Ramos (cell line): ENCODE results near the gene COL5A1.

Experiments
- in situ Hi-C: fragments of 300-500 bp; cut with MboI; formaldehyde crosslinking; loops from one replicate; pipeline ENCODE4 v1.14.3; 2022; ENCODE audit warnings: low sequenced_read_pairs; ENCODE audit not compliant: unreplicated experiment

The COL5A1 gene

DNA sequence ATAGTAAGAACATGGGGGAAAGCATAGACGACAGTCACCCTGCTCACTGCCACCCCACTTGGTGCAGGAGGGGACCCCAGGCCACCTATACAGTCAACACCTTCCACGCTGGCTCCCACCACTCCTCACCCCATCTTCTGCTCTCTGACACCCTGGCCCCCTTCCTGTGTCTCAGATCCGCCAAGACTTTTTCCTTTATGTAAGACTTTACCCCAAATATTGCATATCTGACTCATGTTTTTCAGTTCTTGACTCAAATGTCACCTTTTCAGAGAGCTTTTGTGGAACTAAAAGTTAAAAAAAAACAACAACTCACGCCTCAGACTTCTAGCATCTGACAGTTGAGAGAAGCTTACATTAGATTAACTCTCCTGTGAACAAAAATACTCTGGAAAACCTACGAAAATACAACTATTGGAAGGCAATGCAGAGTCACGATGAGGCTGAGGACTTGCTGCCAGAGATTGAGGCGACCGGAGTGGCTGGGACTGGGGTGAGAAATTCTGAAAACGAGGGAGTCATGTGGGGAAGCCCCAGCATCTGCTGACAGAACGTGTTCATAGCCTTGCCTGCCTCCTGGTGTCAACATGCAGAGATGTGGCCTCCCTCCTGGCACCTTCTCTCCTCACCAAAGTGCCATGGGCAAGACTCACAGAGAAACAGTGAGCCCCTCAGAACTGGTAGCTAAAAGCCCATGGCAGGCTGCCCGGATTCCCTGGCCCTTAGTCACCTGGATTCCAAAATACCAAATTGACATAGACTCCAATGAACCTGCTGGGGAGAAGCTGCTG is 216.6 kb downstream of the COL5A1 start:
- in situ Hi-C loops, result no loop called here

DNA sequence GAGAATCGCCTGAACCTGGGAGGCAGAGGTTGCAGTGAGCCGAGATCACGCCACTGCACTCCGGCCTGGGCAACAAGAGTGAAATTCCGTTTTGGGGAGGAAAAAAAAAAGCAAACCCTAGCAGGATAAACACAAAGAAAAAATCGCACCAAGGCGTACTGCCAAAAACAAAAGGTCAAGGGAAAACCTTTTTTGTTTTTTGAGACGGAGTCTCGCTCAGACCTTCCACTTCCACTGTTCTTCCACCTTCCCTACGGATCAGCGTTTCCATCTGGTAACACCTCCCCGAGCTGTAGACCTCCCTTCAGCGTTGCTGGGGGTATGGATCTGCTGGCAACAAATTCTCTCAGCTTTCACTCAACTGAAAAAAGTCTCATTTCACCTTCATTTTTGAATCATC is 218.9 kb downstream of the COL5A1 start:
- in situ Hi-C loops, result no loop called here

DNA sequence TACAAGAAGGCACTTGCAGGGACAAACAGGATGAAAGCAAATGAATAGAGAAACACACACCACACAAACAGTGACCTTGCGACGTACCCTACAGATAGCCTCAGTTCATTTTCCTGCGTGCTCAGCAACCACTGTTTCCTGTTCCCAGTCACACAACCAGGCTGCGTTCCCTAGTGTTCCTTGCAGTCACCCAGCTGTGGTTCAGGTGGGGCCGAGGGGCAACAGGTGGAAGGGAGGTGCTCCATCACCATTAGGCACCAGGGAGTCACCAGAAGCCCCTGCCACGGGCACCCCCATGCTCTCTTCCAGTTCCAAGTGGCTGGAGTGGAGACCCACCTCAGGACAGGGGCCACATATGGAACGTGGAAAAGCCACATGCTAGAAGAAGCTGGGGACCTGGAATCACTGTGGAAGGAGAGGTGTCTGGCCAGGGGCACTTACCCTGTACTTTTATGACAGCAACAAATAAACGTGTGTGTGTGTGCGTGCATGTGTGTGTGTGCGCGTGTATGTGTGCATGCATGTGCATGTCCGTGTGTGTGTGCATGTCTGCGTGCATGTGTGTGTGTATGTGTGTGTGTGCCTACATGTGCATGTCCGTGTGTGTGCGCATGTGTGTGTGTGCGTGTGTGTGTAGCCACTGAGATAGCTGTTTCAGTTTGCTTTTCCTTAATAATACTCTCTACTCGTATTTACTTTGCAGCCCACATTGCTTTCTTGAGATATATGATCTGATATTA is 220.2 kb downstream of the COL5A1 start:
- in situ Hi-C loops, result no loop called here

DNA sequence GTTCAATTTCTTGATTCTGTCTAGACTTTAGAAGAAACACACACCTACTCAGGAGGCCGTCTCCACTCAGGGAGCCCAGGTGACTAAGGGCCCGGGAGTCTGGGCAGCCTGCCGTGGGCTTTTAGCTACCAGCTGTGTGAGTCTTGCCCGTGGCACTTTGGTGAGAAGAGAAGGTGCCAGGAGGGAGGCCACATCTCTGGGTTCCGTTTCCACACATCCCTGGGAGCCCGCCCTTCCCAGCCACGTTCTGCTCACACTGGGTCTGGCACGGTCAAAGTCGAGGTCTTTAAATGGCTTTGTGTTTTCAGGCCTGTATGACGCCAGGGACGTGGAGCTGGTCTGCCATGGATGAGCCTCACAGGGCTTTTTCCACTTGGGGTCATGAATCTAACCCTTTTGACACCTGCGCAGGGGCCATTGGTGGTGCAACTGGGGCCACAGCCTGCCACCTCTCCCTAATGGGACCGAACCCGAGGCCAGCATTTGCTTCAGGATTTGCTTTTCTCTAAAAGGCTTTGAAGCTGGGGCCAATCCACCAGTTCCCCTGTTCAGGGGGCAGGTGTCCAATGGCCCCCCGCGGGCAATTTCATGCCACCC is 221.8 kb downstream of the COL5A1 start:
- in situ Hi-C loops, result no loop called here

DNA sequence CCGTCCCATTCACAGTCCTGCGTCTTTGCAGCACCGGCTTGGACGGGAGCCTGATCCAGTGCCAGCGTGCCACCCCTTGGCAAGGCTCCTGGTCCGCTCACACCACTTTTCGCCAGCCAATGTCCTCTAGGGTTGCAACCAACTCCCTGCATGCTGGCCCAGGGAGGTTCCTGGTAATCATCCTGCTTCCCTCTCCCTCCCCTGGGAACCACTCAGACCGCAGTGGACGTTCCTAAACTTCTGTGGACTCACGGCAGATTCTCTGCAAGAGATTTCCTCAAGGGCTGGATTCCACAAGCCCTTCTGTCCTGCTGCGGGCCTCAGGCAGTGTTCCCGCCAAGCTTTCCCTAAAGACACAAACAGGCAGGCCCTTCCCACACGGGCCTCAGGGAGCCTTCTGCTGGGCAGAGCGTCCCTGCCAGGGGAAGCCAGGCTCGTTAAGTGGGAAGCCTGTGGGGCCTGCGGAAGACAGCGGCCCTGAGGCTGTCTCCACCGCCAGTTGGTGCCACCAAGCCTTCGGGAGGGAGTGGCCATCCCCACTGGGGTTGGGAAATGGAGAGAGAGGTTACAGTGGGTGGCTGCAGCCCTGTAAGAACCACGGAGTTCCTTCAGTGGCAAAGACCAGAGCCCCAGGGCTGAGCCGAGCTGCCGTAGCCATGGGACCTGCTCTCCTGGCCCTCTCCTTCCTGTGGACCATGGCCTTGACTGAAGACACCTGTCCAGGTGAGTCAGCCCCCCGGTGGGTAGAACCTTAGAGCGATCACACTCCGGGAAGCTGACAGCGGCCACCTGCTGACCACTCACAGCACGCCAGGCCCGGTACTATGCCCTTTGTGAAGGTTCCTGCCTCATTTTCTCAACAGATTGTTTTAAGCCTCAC is 222.6 kb downstream of the COL5A1 start:
- in situ Hi-C loops, result no loop called here

DNA sequence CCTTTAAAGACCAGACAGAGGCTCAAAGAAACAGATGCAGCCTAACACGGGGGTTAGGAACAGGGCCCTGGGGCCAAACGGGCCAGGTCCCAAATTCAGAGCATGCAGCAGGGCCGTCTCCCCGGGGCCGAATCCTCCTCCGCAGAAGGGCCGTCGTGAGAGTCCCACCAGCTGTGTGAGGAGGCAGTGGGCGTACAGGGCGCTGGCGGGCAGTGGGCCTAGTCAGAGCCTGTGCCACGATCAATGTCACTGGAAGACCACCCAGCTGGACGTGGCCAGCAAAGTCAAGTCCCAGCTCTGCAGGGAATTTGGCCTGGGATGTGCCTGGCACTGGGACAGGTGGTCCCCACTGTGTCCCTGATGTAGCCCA is 223.2 kb downstream of the COL5A1 start:
- in situ Hi-C loops, result no loop called here

DNA sequence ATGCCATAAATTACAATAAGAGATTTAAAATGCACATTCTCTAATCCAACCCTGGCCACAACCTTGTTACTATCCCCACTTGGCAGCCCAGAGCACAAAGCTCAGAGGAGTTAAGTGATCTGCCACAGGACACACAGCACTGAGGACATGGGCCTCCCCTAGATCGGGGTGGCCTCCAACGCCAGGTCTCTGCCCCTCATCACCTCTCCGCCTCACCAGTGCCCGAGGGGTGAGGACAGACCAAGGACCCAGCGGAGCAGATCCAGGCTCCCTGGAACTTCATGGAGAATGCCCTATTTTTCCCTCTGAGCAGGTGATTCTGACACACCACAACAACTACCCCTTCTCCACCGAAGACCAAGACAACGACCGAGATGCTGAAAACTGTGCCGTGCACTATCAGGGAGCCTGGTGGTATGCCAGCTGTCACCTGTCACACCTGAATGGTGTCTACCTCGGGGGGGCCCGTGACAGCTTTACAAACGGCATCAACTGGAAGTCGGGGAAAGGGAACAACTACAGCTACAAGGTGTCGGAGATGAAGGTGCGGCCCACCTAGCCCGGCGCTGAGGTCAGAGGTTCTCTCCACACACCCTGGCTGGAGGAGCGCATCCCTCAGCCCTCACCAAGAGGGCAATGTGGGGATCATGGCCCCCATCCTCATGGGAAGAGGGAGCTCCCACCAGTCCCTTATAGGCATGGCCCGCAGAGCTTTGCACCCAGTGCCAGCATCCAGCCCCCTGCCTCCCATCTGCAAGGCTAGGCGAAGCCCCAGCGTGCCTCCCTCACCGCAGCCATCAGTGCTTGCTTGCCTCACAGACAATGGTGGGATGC is 226.5 kb downstream of the COL5A1 start:
- in situ Hi-C loops, result no loop called here

DNA sequence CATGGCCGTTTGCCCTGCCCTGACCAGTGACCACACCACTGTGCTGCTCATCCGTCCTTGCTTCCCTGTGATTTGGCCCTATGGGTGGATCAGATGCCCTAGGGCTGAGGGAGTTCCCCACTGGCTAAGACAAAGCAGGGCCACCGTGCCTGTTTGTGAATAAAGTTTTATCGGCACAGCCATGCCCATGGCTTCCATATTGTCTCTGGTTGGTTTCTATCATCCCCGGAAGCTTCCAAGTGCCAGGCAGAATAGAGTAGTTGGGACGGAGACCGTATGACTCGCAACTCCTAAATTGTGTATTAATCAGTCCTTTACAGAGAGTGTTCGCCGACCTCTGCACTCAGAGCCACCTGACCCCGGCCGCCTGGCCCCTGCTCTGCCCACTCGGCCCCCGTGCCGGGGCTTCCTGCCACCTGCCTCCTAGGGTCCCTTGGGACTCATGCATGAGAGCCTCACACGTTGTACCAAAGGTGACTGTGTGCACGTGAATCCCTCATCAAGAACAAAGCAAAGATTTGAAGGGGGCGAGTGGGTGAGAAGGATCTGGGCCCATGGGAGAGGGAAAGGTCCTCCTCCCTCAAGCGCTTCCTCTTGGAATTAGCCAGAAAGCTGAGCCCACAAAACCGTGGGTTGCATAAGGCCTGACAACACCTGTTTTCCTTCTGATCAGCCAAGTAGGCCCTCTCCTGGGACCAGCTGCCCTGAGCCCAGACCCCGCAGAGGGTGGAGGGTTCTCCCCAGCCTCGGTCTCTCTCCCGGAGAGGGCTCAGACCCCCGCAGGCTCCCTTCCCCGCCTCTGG is 227.3 kb downstream of the COL5A1 start:
- in situ Hi-C loops, result no loop called here

DNA sequence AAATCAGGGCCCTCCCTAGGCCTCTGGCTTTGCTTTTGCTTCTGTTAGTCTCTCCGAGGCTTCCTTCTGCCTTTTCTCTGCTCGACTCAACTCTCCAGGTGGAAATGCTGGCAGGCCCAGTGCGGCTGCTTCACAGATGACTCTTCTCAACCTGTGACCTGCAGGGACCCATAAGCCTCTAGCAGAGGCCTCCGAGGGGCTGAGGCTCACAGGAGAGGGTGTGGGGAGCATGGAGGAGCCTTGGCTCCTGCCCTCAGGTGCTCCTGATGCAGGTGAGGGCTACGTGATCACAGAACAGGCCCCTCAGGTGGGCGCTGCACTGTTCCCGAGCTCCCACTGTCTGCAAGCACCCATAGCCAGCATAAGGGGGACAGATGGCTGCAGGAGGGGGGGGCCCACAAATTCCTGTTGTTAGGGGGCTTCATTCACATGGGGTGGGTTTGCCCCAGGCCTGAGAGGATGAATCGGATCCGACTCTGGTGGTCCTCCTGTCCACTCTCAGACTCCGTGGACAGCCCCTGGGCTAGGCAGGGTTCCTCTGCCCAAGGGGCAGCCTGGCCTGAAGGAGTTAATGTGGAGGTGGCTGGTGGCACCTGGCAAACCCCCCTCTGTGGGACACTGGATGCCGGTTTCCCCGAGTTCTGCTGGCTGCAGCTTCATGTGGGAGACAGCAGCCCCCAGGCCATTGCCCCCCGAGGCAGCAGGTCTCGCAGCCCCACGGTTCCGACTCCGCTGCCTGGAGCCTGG is 228.1 kb downstream of the COL5A1 start:
- in situ Hi-C loops, result no loop called here

DNA sequence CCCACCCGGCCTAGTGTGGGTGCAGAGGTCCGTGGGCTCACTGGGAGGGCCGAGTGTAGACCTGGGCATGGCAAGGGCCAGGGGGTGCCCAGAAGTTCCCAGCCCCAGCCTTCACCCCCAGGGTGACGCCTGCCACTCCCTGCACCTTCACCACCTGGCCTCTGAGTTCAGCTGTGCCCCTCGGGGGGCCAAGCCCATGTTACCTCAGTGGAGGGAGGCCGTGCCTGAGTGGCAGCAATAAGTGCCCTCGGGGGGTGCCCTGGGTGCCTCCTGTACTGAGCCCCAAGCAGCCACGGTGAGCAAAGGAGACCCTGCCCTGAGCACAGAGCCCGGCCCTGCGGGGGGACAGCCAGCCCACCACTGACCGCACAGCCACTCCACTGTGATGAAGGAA is 228.7 kb downstream of the COL5A1 start:
- in situ Hi-C loops, result no loop called here

DNA sequence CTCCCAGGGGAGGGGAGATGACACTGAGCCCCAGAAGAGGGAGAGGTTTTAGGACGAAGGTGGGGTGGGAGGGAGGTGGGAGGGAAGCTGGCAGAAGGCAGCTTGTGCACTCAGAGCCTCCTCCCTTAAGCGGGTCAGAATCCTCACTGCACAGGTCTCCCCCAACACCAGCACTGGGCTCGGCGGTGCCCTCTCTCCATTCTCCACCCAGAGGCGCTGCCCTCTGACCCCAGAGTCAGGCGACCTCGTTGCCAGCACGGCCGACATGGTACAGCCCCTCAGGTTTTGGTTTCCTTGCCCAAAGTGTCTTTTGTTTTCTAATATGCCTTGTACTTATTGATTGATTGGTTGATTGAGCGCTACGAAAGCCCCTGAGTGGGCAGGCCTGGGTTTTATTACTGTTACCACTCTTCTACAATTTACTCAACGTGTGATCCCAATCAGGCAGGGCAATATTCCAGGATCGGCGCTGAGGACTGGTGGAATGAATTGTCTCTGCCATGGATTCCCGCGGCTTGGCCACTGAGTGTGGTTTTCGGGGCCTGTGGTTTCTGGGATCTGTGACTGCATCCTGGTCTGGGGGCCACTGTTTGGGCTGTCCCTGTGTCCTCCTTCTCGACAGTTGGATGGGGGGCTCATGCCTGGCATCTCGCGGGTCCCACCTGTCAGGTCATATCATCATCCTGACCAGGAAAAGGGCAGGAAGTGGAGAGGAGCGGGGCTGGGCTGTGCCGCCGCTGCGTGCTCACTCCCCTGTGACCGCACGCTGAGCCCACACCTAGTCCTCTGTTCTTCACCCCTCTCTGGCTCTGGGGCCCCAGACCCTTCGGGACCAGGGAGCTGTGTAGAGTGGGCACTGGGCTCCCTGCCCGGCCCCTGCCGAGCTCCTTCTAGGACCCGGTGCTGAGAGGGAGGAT is 229.4 kb downstream of the COL5A1 start:
- in situ Hi-C loops, result no loop called here

DNA sequence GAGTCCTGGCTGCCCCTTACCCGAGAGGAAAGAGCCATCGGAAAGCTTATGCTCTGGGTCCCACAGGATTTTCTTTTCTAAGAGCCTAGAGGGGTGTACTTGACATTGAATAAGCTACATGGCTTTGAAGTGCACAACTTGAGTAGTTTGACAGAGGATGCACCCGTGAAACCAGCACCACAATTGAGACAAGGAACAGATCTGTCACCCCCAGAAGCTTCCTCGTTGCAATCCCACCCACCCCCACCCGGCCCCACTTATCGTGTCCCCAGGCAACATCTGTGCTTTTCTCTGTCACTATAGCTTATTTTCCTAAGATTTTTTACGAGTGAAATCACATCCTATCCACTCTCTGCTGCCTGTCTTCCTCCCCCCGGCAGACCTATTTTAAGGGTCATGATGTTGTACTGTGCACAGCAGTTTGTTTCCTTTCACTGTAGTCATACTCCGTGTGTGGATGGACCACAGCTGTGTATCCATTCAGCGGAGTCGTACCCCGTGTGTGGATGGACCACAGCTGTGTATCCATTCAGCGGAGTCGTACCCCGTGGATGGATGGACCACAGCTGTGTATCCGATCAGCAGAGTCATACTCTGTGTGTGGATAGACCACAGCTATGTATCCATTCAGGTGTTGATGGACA is 230.2 kb downstream of the COL5A1 start:
- in situ Hi-C loops, result no loop called here

DNA sequence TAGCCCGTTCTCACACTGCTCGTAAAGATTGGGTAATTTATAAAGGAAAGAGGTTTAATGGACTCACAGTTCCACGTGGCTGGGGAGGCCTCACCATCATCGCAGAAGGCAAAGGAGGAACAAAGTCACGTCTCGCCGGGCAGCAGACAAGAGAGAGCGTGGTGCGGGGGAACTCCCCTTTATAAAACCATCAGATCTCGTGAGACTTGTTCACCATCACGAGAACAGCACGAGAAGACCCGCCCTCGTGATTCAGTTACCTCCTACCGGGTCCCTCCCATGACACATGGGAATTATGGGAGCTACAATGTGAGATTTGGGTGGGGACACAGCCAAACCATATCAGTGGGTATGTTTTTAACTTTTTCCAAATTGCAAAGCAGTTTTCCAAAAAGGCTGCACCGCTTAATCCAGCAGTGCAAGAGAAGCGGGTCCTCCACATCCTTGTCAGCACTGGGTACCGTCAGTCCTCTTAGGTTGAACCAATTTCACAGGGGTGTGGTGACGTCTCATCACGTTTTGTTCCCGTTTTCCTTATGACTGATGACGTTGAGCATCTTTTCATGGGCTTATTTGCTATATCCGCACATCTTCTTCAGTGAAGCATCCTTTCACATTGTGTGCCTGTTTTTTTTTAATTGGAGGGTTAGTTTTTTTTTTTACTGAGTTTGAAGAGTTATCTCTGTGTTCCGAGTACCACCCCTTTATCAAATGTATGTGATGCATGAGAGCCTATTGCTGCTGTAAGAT is 231.1 kb downstream of the COL5A1 start:
- in situ Hi-C loops, result no loop called here

DNA sequence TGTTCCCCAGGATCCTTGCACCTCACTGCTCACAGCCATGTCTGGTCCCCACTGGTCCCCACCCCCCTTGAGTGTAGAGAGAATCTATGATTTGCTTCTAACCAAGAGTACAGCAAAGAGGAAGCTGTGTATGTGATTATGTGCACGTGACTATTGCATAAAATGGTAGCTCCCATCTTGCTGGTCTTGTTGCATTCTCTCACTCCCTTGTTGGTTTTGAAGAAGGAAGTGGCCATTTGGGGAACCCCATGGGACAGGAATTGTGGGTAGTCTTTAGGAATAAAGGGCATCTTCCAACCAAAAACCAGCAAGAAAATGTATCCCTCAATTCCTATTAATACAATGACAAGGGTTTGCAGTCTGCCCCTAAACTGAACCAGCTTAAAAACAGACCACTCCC is 233.8 kb downstream of the COL5A1 start:
- in situ Hi-C loops, result no loop called here

DNA sequence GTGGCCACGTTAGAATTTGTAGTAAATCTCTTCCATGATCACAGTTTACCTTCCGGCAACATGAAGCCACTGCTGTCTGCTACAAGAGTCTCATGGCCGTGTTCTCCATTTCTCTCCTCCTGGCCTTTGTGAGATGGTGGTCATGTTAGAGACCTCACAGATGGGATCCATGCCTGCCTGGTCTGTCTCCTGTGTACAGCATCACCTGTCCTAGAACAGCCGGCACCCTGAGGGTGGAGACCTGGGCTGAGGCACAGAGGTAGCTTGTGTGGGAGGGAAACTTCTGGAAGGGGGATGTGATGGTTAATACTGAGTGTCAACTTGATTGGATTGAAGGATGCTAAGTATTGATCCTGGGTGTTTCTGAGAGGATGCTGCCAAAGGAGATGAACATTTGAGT is 235.9 kb downstream of the COL5A1 start:
- in situ Hi-C loops, result no loop called here
